ENCODE results near the gene RTTN.

Gene RTTN

DNA sequence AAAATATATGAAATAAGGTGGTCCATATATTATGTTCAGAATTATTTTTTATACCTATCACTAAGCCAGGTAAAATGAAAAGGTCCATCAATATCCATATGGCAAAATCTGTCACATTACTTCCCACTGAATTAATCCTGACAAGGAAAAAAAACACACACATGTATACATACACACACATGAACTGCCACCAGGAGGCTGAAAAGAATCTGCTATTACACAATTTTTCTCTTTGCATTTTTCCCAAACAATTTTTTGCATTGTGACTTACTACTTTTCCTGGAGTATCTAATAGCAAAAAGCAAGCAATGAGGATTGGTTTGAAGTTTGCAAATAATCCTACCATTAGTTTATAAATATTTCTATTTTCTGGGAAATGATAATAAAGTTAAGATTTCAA lies 129.6 kb downstream of the RTTN start:
- no peak for DNase-seq (ENCODE audit: low read depth in 3 of 3)

DNA sequence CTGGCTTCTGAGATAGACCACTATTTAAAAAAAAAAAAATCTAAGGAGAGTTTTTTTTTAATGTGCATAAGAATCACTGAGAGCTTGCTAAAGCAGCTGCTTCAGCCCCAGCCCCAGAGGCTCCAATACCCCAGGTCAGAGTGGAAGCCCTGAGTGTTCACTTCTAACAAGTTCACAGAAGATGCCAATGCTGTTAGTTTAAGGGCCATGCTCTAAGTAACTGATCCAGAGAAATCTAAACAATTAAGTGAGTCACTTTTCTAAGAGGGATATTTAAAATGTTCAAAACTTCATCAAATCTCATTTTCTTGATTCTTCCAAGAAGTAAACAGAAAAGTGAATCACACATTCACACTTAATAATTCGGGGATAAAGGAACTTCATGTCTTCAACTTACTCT lies 131.4 kb downstream of the RTTN start:
- no peak for DNase-seq (ENCODE audit: low read depth in 3 of 3)

DNA sequence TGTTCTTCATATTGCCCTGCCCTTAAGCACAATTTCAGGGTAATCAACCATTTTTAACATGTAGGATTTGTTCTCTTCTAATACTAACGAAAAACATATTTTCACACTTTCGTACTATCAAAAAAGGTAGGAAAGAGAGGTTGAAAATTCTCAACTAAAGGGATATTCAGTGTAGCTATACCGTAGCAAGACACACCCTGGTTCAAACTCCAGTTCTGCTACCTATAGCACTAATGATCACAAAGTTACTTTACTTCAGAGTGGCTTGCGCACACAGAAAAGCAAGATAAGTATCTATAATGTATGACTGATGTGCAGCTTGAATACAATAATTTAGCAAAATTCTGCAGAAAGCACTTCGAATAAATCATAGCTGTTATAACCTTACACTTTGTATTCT lies 132.1 kb downstream of the RTTN start:
- DNase-seq (ENCODE audit: low read depth in 3 of 3): no peak

GRCh38 chr18:70072678-70073077 lies 132.8 kb downstream of the RTTN start:
- DNase-seq (ENCODE audit: low read depth in 3 of 3): no peak

DNA sequence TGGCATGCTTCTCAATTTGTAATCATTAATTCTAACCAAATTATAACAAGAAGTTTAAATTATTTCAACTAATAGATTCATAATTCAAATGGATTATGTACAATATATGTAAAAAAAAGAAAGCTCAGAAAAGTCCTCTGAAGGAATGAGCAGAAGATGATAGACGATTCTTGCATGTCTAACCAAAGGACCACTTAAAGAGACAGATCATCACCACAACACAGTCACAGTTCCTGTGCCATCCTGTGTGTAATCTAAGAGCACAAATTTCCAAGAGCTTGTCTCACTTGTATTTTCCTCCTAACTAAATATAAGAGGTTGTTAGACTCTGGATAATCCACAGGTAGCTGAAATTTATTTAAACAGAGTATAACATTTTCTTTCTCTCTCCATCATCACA lies 135.5 kb downstream of the RTTN start:
- no peak for DNase-seq (ENCODE audit: low read depth in 3 of 3)

DNA sequence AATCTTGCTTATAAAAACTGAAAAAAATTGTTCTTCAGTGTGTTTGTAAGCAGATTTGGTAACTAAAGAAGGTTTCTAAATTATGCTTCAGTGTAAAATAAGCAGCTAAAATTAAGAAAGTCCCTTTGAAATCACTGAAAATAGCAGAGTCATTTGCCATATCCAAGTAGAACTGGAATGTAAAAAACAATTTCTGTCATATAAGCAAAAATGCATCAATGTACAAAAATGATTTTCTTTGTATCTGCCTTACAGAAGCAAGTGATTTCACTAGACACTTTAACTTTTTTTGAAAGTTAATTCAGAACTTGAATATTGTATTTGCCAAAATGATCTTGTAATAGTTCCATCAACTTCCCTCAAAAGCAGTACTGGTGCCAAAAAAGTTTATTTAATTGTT lies 136.1 kb downstream of the RTTN start:
- no peak for DNase-seq (ENCODE audit: low read depth in 3 of 3)

DNA sequence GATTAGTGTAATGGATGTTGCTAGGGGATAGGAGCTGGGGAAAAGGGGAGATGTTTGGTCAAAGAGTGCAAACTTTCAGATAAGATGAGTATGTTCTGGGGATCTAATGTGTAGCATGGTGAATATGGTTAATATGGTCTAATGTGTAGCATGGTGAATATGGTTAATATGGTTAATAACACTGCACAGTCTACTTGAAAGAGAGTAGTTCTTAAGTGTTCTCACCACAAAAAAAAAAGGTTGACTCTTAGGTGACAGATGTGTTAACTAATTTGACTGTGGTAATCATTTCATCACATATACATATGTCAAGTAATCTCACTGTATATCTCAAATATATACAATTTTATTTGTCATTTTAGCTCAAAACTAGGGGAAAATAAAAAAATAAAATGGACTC lies 136.5 kb downstream of the RTTN start:
- no peak for DNase-seq (ENCODE audit: low read depth in 3 of 3)

GRCh38 chr18:70059684-70060083 lies 145.8 kb downstream of the RTTN start:
- DNase-seq (ENCODE audit: low read depth in 3 of 3): no peak

- no peak for DNase-seq (ENCODE audit: low read depth in 3 of 3)
Measured at GRCh38 chr18:70058916-70059315, 146.6 kb downstream of the RTTN start.

GRCh38 chr18:70047931-70048603 lies 157.4 kb downstream of the RTTN start:
- DNase-seq (ENCODE audit: low read depth in 3 of 3): no peak

DNA sequence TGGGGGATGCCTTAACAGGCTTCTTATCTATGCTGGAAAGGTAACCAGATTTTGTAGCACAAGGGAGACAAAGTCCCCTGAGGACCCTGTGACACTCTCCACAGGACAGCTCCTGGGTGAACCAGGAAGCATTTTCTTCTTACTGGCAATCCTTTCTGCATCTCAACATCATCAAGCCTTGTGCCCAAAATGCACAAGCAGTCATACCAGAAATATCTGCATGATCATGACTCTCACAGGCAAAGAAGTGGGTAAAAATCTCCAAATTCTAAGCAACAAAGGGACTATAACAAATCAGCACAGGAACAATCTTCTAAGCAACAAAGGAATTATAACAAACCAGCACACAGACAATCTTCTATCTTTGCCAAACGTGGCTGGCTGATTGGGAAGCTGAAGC lies 158.7 kb downstream of the RTTN start:
- no peak for DNase-seq (ENCODE audit: low read depth in 3 of 3)

GRCh38 chr18:70046207-70046606 lies 159.3 kb downstream of the RTTN start:
- no peak for DNase-seq (ENCODE audit: low read depth in 3 of 3)

DNA sequence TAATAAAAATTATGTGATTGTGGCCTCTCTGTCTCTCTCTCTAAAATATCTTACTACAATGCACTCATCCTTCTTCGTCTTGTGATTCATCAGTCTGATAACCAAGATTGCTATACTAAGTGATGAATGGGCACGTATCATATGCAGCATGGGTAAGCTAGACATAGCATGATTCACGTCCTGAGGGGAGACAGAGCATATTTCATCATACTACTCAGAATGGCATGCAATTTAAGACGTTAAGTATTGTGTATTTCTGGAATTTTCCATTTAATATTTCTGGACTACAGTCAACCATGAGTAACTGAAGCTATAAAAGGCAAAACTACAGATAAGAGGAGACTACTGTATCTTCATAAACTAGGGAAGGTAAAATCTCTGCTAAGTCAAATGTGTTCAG lies 160.9 kb downstream of the RTTN start:
- no peak for DNase-seq (ENCODE audit: low read depth in 3 of 3)

DNA sequence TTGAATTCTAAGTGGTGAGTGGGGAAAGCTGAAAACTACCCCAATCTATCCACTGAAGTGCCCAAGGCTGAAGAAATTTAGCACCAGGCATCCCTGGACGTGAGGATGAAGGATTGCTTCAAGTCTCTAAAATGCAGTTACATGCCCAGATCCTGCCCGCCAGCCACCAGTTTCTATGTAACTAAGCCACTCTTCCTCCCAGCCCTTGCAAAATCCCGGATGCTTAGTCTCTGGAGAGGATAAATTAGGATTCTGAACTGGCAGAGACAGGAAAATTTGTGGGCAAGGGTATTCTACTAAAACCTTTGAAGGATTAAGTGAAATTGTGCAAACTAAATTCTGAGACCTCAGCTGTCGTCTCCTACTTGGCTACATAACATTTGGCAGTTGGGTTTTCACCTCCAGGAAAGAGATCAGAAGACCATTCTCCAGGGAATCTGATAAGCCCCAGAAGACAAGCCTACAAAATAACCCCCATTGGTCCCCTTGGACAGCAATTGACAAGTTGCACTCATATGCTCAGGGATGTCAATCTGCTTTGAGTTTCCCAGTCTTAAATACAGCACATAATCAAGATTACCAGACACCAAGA lies 163.9 kb downstream of the RTTN start:
- no peak for DNase-seq (ENCODE audit: low read depth in 3 of 3)

DNA sequence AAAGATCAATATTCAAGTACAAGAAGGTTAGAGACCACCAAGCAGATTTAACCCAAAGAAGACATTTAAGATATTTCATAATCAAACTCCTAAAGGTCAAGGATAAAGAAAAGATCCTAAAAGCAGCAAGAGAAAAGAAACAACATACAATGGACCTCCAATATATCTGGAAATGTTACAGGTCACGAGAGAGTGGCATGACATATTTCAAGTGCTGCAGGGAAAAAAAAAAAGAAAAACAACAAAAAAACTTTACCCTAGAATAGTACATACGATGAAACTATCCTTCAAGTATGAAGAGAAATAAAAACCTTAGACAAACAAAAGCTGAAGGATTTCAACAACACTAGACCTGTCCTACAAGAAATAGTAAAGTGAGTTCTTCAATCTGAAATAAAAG lies 166.3 kb downstream of the RTTN start:
- no peak for DNase-seq (ENCODE audit: low read depth in 3 of 3)

GRCh38 chr18:70037431-70038061 lies 167.9 kb downstream of the RTTN start:
- no peak for DNase-seq (ENCODE audit: low read depth in 3 of 3)

- DNase-seq (ENCODE audit: low read depth in 3 of 3): no peak
Measured at GRCh38 chr18:70036771-70037347, 168.6 kb downstream of the RTTN start.

DNA sequence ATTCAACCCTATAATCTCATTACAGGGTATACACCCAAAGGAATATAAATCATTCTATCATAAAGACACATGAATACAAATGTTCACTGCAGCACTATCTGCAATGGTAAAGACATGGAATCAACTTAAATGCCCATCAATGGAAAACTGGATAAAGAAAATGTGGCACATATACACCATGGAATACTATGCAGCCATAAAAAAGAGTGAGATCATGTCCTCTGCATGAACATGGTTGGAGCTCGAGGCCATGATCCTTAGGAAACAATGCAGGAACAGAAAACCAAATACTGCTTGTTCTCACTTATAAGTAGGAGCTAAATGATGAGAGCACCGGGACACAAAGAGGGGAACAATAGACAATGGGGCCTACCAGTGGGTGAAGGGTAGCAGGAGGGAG lies 169.3 kb downstream of the RTTN start:
- DNase-seq (ENCODE audit: low read depth in 3 of 3): no peak

- DNase-seq (ENCODE audit: low read depth in 3 of 3): no peak
Measured at GRCh38 chr18:70031221-70031620, 174.3 kb downstream of the RTTN start.

DNA sequence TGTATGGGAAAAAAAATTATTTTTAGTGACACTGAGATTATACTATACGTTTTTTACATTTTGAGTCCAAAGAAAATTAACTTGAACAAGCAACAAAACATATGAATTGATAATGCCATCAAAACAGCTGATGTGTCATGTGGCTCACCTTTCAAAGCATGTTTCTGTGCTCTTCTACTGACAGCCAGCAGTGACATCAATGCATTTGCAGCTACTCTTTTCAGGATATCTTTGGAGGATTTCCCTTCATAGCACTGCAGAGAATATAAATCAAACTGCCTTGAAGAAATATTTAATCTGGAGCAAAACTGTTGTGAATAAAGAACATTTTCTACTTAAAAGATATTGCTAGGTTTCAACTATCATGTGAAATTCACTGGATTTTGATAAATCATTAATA lies 174.8 kb downstream of the RTTN start:
- DNase-seq (ENCODE audit: low read depth in 3 of 3): no peak

- DNase-seq (ENCODE audit: low read depth in 3 of 3): no peak
Measured at GRCh38 chr18:70029163-70029562, 176.3 kb downstream of the RTTN start.

- no peak for DNase-seq (ENCODE audit: low read depth in 3 of 3)
Measured at GRCh38 chr18:70028734-70029133, 176.8 kb downstream of the RTTN start.

DNA sequence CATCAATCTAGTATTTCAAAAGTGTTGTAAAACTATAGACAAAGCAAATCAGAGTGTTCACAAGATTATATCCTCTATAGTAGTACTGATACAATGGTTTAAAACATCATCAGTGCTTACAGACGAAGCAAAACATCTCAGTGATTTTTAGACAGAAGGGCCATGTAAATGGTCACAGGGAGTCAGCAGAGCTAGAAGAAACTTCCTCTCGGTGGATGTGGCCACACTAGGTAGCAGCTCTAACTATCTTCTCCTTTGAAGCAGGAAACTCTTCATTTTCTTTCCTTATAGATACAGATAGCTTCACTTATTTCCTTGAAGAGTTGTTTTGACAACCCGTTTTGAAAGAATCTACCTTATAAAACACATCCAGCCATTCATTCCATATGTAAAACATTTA lies 177.4 kb downstream of the RTTN start:
- DNase-seq (ENCODE audit: low read depth in 3 of 3): no peak
